IPS DF 4.7 (cell line): ENCODE results near the gene UTP11.

Source experiments
- DNase-seq: peaks from one replicate; pipeline ENCODE4 v3.0.0-alpha.2; 2013; ENCODE audit warnings: low spot score; ENCODE audit errors: extremely low read depth

UTP11 gene

DNA sequence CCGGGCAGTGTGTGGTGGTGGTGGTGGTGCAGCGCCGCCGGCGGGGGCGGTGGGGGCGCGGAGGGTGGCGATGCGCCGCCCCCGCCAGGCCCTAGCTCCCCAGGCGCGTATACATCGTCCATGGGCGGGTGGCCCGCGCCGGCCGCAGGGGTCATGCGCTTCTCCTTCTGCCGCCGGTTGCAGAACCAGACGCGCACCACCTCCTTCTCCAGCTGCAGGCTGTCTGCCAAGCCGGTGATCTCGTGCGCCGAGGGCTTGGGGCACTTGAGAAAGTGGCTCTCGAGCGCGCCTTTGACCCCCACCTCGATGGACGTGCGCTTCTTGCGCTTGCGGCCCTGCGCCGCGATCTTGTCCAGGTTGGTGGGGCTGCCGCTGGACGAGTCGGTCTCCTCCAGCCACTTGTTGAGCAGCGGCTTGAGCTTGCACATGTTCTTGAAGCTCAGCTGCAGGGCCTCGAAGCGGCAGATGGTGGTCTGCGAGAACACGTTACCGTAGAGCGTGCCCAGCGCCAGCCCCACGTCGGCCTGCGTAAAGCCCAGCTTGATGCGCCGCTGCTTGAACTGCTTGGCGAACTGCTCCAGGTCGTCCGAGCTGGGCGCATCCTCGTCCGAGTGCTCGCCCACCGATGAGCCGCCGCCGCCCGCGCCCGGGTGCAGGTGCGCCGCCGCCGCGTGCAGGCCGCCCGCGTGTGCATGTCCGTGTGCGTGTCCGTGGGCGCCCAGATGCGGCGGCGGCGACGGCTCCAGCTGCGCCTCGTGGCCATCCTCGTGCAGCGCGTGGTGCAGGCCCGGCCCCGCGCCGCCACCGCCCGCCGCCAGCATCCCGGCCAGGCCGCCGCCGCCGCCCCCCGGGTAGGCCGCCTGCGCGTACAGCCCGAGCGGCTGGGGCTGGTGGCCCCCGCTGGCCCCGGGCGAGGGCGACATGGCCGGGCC lies 33.1 kb downstream of the UTP11 start:
- no peak for DNase-seq

DNA sequence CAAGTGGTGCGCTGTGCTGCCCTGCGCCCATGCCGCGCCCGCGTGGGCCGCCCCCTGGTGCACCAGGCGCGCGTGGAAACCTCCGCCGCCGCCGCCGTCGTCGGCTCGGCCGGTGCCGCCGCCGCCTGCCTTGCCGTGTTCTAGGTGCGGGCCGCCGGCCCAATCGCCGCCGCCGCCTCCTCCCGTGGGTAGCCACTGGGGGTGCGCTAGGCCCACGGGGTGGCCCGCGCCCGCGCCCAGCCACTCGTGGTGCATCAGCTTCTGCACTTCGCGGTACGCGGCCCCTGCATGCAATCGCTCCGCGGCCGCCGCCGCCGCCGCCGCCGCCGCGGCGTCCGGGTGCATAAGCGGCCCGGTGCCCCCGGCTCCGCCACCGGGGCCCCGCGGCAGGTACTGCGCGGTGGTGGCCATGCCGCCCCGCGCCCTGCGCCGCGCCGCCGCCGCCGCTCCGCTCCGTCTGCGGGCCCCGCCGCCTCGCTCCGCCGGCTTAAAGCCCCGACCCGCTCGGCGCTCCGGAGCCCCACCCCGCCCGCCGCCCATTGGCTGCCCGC lies 33.9 kb downstream of the UTP11 start, which contains the start of gene POU3F1:
POU3F1 (minus strand) TSS at position 461 of the 551 bp plus-strand sequence; CDS start at position 411, 50 bp downstream.
- DNase-seq: no peak

DNA sequence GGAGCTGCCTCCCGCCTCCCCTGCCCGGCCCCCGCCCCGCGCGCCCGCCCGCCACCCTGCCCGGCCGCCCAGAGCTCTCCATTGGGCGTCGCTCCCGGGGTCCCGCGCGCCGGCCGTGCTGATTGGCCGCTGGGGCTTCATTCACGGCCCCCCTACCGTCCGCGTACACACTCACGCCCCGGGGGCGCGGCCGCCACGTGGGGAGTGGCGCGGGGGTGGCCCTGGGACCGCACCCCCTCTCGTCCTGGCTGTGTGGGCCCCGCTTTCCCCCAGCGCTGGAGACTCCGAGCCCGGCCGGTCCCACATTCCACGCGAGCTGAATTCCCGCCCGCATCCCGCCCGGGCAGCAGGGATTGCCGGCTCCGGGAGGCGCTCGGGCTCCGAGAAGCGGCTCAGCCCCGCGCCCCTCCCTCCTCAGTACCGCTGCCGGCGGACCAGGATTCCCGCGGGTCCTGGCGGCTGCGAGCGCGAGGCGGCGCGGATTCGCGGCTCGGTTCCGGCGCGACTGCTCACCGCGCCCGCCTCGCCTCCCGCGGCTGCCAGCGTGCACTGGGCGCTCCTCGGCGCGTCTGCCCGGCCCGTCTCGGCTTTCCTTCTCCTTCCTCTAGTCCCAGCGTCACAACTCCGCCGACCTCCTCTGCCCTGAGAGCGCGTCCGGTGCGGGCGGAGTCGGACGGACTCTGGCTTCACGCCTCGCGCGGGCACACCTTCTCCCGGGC lies 34.5 kb downstream of the UTP11 start:
- DNase-seq: no peak

DNA sequence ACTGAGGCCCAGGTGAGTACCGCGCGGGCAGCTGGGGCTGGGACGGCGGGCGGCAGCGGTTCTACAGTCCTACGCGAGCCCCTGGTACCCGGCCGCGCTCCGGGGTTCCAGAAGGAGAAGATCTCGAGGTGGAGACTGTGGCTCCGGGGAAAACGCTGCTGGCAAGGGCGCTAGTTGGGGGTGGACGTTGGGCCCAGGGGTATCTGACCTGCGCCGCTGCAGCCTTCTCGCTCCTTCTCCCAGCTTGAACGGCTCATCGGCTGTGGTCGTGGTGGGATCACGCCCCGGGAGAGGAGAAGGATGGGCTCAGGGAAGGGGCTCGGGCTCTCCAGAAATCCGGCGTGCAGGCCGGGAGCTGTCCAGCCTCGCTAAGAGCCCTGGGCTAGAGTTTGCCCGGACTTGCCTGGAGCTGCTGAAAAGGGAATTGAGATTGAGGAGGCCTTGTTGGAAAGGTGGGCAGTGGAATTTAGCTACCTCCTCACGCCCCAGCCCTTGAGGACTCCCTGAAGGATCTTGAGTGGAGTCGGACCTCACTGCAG lies 35.1 kb downstream of the UTP11 start:
- DNase-seq: no peak

DNA sequence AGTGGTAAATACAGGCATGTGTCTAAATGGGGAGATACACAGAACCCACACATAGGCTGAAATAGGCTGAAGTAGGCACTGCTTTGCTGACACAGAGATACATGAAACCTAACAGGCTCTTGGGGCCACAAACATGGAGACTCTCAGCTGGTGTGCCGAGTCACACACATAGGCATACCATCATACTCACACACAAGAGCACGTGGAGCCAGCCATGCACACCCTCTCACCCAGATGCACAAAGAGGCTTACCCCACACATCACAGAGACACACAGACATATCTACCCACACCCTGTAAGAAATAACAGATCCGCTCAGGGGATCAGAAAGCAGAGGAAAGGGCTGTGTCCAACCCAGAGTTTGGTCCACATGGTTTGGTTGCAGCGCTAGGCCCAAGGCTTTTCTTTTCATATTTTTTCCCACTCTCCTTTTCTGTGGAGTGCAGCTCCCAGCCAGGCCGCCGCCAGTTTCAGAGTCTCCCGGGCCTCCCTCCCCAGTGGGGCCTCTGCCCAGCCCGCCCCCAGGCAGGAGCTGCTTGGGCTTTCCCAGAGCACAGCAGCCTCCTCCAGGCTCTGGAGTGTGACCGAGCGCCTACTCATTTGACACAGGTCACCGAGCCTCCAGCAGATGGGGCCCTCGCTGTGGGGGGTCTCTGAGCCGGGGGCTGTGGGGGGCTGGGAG lies 38.0 kb downstream of the UTP11 start:
- no peak for DNase-seq

DNA sequence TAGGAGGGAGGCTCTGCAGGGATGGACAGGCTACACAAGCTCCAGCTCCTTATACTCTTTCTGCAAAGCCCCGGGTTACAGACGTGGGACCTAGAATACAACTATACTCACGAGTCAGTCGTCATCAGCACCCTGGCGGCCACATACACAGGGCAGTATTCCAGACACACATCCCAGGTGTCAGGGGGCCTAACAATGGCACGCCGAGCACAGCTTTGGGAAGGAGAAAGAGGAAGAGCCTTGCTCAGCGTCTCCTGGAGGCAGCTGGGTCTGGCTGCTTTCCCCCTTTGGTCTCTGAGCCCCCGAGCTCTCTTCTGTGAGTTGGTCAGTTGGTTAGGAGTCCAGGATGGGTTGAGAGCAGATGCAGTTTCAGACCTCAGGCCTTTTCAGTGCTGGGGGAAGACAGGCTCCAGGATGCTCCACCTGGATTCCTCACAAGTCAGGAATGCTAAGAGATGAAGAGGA lies 38.6 kb downstream of the UTP11 start:
- DNase-seq: no peak

DNA sequence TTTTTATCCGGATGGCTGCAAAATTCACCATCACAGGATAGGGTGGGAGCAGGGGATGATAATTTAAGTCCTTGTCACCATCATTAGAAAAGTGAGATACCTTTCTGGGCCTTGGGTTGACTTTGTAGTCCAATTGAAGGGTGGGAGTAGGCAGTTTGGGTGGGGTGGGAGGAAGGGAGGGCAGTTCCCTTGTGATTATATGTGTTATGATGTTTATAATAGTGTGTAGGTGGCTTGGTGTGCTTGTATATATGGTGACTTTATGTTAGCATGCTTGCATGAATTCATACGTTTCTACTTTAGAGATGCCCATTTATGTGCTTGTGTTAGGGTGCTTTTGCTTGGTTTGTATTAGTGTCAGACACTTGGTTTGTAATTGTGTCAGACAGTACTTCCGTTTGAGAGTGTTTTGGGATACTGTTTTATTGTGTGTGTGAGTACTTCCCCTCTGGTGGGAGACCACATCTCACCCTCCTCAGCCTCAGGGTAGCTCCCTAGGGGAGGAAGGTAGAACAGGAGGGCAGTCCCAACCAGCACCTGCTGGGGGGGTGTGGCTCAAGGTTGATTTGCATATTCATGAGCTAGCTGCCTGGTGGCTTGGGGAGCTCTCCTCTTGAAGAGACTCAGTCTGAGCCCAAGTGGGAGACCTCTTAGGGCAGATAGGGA lies 40.3 kb downstream of the UTP11 start:
- no peak for DNase-seq

DNA sequence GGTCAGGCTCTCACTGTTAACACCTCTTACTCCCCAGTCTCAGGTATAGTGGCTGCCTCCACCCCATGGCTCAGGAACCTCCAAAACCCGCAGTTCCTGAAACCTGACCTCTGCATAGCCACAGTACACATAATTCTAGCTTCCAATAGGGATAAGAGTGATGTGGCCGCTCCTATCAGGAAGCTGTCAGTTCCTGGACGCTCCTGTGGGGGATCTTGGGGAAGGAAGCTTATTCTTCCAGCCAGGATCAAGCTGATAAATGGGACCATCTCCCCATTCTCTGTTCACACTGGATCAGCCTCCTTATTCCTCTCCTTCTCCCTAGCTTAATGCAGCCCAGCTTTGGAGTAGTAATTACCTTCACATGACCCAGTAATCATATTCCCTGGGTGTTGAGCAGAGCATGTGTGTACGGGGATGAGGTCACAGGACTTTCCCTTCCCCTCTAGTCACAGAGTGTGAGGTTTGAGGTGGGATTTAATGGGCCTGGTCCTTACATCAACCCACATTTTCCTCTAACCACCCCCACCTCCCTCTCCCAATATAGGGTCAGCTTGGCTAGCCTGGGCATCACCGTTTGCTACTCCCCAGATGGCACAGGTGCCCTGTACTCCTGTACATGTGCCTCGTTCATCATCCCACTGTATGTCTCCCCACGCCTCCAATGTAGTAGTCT lies 41.0 kb downstream of the UTP11 start:
- no peak for DNase-seq

DNA sequence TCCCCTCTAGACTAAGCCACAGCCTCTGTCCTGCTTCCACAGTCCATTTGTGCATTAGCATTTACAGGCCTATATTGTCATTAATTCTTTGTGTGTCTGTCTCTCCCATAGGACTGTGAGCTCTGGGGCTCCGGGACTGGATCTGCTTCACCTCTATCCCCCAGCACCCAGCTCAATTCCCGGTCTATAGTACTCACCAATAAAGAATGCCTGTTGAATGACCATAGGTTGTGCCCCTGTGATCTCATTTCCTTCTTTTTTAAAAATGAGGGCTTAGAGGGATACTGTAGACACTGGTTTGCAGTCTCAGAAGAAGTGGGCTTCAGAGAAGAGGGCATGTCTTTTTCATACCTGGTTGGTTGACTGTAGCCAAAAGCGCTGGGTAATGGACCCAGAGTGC lies 42.9 kb downstream of the UTP11 start:
- DNase-seq: no peak

DNA sequence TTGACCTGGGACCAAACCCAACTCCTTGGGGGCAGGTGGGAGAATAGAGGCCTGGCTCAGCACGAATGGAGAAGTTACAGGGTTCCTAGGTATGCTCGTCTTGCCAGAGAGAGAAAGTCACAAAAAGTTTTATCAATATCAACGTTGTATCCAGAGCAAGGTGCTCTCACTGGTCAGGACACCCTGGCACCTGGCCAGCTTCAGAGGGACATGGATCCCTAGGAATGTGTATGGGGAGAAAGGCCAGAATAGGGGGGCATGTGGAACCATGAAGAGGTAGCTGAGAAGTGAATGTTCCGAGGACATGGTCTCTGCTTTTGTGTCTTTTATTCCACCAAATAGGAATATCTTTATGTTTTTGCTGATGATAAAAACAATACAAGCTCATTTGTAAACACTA lies 43.4 kb downstream of the UTP11 start:
- no peak for DNase-seq

DNA sequence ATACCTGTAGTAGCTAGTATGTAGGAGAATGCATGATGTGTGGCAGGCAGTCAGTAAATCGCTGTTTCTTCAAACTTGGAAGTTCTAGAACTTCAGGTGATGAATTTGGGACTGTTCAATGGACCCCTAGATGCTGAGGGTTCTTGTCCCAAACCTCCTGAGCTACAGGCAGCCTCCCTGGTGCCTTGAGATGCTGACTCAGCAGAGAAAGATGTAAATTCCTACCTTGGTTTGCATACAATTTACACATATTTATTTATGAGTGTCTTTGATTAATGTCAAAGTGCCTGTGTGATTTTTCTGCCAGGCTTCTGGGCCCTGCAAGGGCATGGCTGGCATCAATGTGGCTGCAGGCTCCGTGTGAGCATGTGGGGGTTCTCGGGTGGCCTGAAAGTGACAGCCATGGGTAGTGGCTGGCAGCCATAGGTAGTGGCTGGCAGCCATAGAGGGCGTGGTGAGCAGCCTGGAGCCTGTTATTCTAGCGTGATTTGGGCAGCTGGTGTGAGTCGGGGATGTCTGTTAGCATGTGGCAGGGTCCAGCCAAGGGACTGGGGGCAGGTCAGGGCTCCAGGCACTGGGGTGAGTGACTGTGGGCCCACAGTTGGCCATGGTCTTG lies 47.2 kb downstream of the UTP11 start:
- DNase-seq: no peak

DNA sequence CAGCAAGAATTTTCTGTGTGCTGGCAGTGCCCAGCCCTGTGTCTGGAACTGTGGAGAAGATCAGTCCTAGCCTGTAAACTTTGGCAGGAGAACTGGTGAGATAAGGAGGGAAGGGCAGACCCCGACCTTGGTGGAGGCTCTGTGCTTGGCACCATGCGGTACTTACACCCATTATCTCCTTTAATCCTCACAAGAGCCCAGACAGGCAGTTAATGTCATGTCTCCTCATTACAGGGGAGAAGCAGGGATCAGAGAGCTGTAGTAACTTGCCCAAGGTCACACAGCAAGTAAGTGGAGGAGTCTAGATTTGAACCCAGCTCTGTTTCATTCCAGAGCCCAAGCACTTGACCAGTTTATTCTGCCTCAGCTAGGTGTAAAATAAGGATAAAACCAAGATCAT lies 48.0 kb downstream of the UTP11 start:
- no peak for DNase-seq

DNA sequence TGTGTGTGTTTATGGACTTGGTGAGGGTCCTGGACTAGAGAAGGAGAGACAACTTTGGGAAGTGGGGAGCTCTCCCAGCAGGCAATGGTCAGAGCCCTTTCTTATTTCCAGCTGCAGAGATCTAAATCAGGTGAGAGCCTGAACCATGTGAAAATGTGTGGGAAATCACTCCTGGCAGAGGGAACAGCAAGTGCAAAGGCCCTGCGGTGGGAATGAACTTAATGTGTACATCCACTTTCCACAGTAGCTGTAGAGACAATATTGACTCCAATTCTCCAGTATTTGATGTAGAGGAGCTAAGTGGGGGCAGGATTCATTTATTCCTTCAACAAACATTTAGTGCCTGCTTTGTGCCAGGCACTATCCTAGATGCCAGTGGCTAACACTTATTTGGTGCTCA lies 48.8 kb downstream of the UTP11 start:
- DNase-seq: no peak

DNA sequence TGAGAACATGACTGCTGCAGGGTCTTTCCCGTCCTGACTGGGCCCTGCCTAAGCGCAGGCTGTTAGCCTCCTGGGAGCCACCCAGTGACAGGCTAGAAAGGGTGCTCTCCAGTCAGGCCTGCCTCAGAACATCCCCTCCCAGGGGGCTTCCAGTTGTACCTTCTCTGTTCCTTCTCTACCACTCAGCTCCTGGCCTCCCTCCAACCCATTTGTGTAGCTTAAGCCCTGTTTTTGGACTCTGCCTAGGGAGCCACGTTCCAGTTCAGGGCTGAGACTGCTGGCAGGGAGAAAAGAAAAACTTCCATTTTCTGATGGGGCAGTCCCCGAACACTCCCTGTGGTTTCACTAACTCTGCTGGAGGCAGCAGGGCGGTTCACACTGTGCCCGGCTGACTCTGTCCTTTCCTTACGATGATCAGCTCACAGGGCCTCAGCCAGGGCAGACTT lies 49.4 kb downstream of the UTP11 start:
- DNase-seq: no peak

DNA sequence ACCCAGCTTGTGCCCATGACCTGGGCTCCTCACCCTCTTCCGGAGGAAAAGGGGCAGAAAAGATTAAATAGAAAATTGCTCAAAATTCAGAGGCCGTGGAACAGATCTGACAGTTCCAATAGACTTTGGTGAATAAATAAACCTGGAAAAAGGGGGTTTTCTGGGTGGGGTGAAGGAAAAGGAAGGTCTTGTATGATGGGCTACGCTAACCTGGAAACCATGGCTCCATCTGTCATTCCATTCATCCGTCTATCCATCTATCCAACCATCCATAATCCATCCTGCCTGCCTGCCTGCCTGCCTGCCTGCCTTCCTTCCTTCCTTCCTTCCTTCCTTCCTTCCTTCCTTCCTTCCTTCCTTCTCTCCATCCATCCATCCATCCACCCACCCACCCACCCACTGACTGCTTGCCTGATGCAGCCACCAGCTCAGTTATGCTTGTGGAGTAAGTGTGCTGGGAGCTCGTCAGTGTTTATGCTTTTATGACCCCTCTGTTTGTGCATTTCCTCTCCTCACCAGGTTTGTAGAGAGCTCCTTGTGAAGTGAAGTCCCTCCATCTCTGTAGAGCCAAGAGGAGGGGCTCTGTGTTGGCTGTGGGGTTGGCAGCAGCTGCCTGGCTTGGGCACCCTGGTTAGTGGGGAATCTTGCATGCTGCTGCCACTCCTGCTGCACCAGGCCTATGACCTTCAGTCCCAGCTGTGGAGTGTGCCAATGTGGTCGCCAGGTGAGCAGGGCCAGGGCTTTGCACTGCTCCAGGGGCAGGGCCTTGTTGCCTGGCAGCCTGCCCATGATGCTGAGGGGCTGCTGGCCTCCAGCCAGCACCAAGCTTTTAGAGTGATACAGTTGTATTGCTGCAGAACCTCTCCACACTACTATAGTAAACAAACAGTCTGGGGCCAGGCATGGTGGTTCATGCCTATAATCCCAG lies 50.1 kb downstream of the UTP11 start:
- no peak for DNase-seq

DNA sequence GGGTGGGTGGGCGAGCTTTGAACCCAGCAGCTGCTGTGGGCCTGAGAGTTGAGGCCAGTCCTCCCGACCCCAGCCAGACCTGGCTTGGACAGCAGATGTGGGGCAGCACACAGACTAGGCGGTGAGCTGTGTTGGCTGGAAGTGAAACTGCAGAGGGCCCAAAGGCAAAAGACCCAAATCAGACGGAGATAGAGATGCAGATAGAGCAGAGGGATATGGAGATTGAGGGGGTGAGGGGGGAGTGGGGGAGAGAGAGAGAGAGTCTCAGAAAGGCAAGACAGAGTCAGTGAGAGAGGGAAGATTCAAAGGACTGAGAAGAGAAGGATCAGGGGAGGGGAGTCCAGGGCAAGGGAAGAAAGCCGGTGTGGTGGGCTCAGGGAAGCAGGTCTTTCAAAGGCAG lies 51.1 kb downstream of the UTP11 start:
- DNase-seq: no peak

DNA sequence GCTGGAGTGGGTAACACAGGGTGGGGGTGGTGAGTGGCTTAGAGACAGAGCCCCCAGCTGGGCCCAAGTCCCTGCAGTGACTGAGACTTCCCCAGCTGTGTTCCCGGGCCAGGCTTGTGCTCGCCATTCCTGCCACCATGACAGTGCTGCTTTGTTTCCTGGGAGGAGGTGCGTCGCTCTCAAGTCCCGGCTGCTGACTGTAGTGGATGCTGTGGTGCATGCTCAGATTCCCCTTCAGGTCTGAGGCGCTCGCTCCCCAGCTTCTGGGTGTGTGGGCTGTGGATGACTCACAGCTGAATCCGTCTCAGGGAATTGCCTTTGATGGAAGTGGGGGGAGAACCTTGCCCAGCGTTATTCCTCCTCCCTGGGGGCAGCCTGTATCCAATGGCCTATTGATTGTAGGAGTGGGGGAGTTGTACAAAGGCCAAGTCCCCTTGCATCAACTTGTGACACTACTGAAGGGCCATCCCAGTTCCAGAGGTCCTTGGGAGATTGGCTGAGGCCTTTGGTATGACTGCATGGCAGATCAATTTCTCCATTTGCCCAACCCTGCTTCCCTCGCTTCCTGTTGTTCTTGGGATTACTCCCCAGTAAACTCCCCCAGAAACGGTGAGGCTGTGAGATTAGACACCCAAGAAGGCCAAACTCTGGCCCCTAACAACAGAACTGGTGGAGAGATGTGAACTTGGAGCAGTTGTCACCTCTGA lies 51.8 kb downstream of the UTP11 start:
- DNase-seq: no peak
